ENCODE measurements around the gene PTMS. TPM values are rescaled to one million over a fixed set of nuclear protein-coding genes. Genes with fewer than 3 reads are reported as not detected.

The PTMS gene
- total RNA-seq, 1 experiment from 2014 or later, result 370 TPM

- TF ChIP-seq AFF4 (CRISPR knock-in tag; IDR thresholded peaks at IDR 0.05; ENCODE audit: borderline replicate concordance), result no peak
- no peak for TF ChIP-seq NR3C1 (CRISPR knock-in tag; conservative IDR thresholded peaks at IDR 0.05; ENCODE audit: low read depth)
- TF ChIP-seq GRHL2 (CRISPR knock-in tag; IDR thresholded peaks at IDR 0.05; ENCODE audit: insufficient replicate concordance, severe bottlenecking), result no peak
- TF ChIP-seq TP53 (CRISPR knock-in tag; IDR thresholded peaks at IDR 0.05), result no peak
- no peak for TF ChIP-seq NFATC4 (CRISPR knock-in tag; IDR thresholded peaks at IDR 0.05)
- TF ChIP-seq AR (CRISPR knock-in tag; IDR thresholded peaks at IDR 0.05), result no peak
- TF ChIP-seq ARID4B (CRISPR knock-in tag; IDR thresholded peaks at IDR 0.05; ENCODE audit: borderline replicate concordance), result no peak
These were observed 18.6 kb downstream of the PTMS start (continued) for GRCh38 chr12:6784761-6785160.

- DNase-seq (ENCODE audit: low spot score), result no peak
- Mint-ChIP-seq H3K9me3 (no peaks in the 10 kb centered on the region), H3K4me3 (no peak overlapping the region), H3K4me1 (peaks cover 19% of the 10 kb centered on the region), H3K36me3 (no peaks in the 10 kb centered on the region), H3K27ac (peak overlapping the region; percentile 47; the same call in 1 of the 2 replicates), H3K27me3 (ENCODE audit: low read depth) (peaks cover 3% of the 10 kb centered on the region)
- ChIA-PET POLR2A (interaction anchor here (0.6 to 1.0 kb wide), 2 partner anchors 97 to 119 kb away, joined by 3 read pairs; partner anchors contain the start of gene ZNF384), CTCF (interaction anchor here (0.9 kb wide), 1 partner anchor 34 kb away, joined by 3 read pairs; the partner anchor contains the start of gene MLF2)
- TF ChIP-seq SMAD4 (CRISPR knock-in tag; IDR thresholded peaks at IDR 0.05) (no peak), ZBTB43 (CRISPR knock-in tag; IDR thresholded peaks at IDR 0.05) (no peak), ZMAT4 (CRISPR knock-in tag; IDR thresholded peaks at IDR 0.05) (no peak), EMX1 (CRISPR knock-in tag; IDR thresholded peaks at IDR 0.05) (no peak), ZNF425 (CRISPR knock-in tag; conservative IDR thresholded peaks at IDR 0.05) (no peak), PREB (CRISPR knock-in tag; IDR thresholded peaks at IDR 0.05; ENCODE audit: borderline replicate concordance) (no peak), FOXJ3 (CRISPR knock-in tag; IDR thresholded peaks at IDR 0.05; ENCODE audit: borderline replicate concordance) (no peak)
- peak; percentile 59 for ATAC-seq
These were observed 20.4 kb downstream of the PTMS start for GRCh38 chr12:6786416-6787094.

Data from WTC11 (cell line).